KMS-11 (cell line): ENCODE data around the gene SLC12A4.

Experiments
- H2AFZ ChIP-seq: fragments of 200-600 bp; sonication (generic); 2 replicates; pipeline ENCODE4 v1.6.1; 2016; ENCODE audit warnings: antibody characterized with exemption, mixed run types, low read depth
- H3K27ac ChIP-seq: fragments of 200-600 bp; sonication (generic); 2 replicates; pipeline ENCODE4 v1.6.1; 2016; ENCODE audit warnings: mild to moderate bottlenecking, mixed run types
- H3K27me3 ChIP-seq: fragments of 200-600 bp; sonication (generic); 2 replicates; pipeline ENCODE4 v1.6.1; 2017; ENCODE audit warnings: mild to moderate bottlenecking, low read depth, mixed run types, moderate library complexity; ENCODE audit not compliant: insufficient read depth
- H3K36me3 ChIP-seq: fragments of 200-600 bp; sonication (generic); 2 replicates; pipeline ENCODE4 v1.6.1; 2017; ENCODE audit warnings: mild to moderate bottlenecking, mixed run types; ENCODE audit not compliant: insufficient read depth
- H3K4me1 ChIP-seq: fragments of 200-600 bp; sonication (generic); 2 replicates; pipeline ENCODE4 v1.6.1; 2016; ENCODE audit warnings: mild to moderate bottlenecking, low read depth, mixed run types; ENCODE audit not compliant: poor library complexity, severe bottlenecking
- H3K4me2 ChIP-seq: fragments of 200-600 bp; sonication (generic); 2 replicates; pipeline ENCODE4 v1.7.0; 2016; ENCODE audit warnings: mild to moderate bottlenecking, mixed run types
- H3K4me3 ChIP-seq: fragments of 200-600 bp; sonication (generic); IDR thresholded peaks from 2 replicates; pipeline ENCODE4 v1.6.1; 2017; ENCODE audit warnings: low read depth, low read length, mixed read lengths; ENCODE audit not compliant: insufficient read depth
- H3K79me2 ChIP-seq: fragments of 200-600 bp; sonication (generic); 2 replicates; pipeline ENCODE4 v1.6.1; 2016; ENCODE audit warnings: low read depth, mixed run types; ENCODE audit not compliant: insufficient read depth
- H3K9ac ChIP-seq: fragments of 200-600 bp; sonication (generic); 2 replicates; pipeline ENCODE4 v1.6.1; 2016; ENCODE audit warnings: mild to moderate bottlenecking, mixed run types
- H4K20me1 ChIP-seq: fragments of 200-600 bp; sonication (generic); 2 replicates; pipeline ENCODE4 v1.6.1; 2016; ENCODE audit warnings: mild to moderate bottlenecking, mixed run types; ENCODE audit not compliant: insufficient read depth
- CTCF ChIP-seq: fragments of 200-600 bp; sonication (generic); conservative IDR thresholded peaks from 2 replicates; pipeline ENCODE4 v1.6.1; 2017; ENCODE audit warnings: low read depth, mild to moderate bottlenecking, antibody characterized with exemption, low read length, moderate library complexity, mixed read lengths

The SLC12A4 gene

GRCh38 chr16:67979955-67980678 is 11.7 kb upstream of the SLC12A4 start, which contains the start of gene DPEP3:
DPEP3 (minus strand) TSS chr16:67980499; CDS start chr16:67980380, 119 bp downstream.
- H2AFZ ChIP-seq: no peak within 1 kb of the TSS
- no peak for TF ChIP-seq CTCF

DNA sequence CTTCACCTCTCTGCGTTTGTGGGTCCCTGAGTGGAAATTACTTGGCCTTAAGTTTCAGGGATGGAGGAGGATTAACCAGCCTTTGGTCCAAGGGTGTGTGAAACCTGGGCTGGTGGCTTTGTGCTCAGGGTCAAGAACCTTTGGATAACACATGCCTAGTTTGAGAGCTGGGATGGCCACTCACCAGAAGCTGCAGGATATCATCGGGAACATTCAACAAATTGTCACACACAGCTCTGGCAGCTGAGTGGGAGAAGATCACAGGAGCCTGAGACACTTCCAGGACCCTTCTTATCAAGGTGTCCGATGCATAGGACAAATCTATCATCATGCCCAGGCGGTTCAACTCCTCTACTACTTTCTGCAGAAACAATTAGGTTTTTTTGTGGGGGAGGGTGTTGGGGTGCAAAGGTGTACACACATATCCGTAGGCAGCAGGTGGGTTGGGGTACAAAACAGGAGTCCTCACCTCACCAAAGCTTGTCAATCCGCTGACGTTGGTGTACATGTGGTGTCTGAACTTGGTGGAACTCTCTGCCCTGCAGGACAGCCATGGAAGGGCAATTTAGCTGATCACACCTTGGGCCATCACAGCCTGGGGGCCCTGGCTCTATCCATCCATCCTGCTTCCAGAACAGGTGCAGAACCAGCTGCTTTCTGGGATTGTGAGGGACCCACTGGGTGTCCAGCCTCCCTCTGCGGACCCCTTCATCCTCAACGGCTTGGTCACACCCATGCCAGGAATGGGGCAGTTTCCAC is 9.2 kb upstream of the SLC12A4 start:
- Histone ChIP-seq H3K4me3 (no peak overlapping the region), H2AFZ (no peak overlapping the region), H3K79me2 (no peaks in the 10 kb centered on the region), H3K9ac (no peak overlapping the region), H3K36me3 (no peaks in the 10 kb centered on the region), H4K20me1 (no peaks in the 10 kb centered on the region), H3K4me1 (peaks cover 28% of the 10 kb centered on the region), H3K27ac (no peak overlapping the region), H3K27me3 (no peaks in the 10 kb centered on the region), H3K4me2 (no peak overlapping the region)
- TF ChIP-seq CTCF: no peak

More at GRCh38 chr16:67979955-67980678, 11.7 kb upstream of the SLC12A4 start, which contains the start of gene DPEP3:
- no peaks in the 10 kb centered on the region for H3K36me3 ChIP-seq
- peaks cover 21% of the 10 kb centered on the region for H3K4me1 ChIP-seq
- no peaks in the 10 kb centered on the region for H4K20me1 ChIP-seq
- no peak within 1 kb of the TSS for H3K4me3 ChIP-seq
- no peak within 1 kb of the TSS for H3K4me2 ChIP-seq
- no peak within 1 kb of the TSS for H3K9ac ChIP-seq
- H3K79me2 ChIP-seq: no peaks in the 10 kb centered on the region
- H3K27me3 ChIP-seq: no peaks in the 10 kb centered on the region
- H3K27ac ChIP-seq: no peak within 1 kb of the TSS

GRCh38 chr16:67977005-67977404 is 8.6 kb upstream of the SLC12A4 start:
- H3K4me2 ChIP-seq: no peak overlapping the region
- no peaks in the 10 kb centered on the region for H3K79me2 ChIP-seq
- H3K4me1 ChIP-seq: peaks cover 28% of the 10 kb centered on the region
- no peak for TF ChIP-seq CTCF
- H3K9ac ChIP-seq: no peak overlapping the region
- H3K36me3 ChIP-seq: no peaks in the 10 kb centered on the region
- H3K27ac ChIP-seq: no peak overlapping the region
- H3K27me3 ChIP-seq: no peaks in the 10 kb centered on the region
- no peak overlapping the region for H2AFZ ChIP-seq
- H4K20me1 ChIP-seq: no peaks in the 10 kb centered on the region
- H3K4me3 ChIP-seq: no peak overlapping the region

DNA sequence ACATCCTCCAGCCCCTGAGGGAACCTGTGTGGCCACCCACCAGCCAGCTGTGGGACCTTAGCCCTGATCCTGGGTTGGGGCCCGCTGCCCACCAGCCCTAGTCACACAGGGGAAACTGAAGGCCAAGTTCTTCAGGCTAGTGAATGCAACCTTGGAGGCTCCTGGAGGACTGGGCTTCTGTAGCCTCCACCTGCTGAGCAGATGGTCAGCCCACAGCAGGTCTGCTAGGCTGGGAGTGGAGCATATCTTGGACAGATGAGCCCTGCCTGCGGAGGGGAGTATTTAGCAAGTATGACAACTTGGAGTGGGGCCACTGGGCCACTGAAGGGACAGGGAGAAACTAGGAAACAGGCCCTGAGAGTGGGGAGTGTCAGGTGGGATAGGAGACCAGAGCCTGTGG is 7.8 kb upstream of the SLC12A4 start:
- Histone ChIP-seq H3K27me3 (no peaks in the 10 kb centered on the region), H3K4me3 (no peak overlapping the region), H3K79me2 (no peaks in the 10 kb centered on the region), H3K27ac (peak overlapping the region; percentile 67; the same call in 1 of the 2 replicates), H3K9ac (no peak overlapping the region), H4K20me1 (no peaks in the 10 kb centered on the region), H3K4me2 (peak overlapping the region; percentile 77; the same call in 1 of the 2 replicates), H3K36me3 (no peaks in the 10 kb centered on the region), H2AFZ (no peak overlapping the region), H3K4me1 (peaks cover 28% of the 10 kb centered on the region)
- no peak for TF ChIP-seq CTCF
